GM19240 (cell line): ENCODE data around the gene SNRPF.
A peak's percentile ranks its signal among the peaks of the same experiment; 100 is the strongest.
"Not testable (repeated sequence)": the region's sequence is repeated elsewhere in the genome, so short reads cannot be mapped to it uniquely, and the experiment has no call there.

ENCODE experiments used
- DNase-seq: peaks from one replicate; pipeline ENCODE4 v3.0.0; 2011; ENCODE audit warnings: low spot score; ENCODE audit not compliant: insufficient read length

SNRPF gene

DNA sequence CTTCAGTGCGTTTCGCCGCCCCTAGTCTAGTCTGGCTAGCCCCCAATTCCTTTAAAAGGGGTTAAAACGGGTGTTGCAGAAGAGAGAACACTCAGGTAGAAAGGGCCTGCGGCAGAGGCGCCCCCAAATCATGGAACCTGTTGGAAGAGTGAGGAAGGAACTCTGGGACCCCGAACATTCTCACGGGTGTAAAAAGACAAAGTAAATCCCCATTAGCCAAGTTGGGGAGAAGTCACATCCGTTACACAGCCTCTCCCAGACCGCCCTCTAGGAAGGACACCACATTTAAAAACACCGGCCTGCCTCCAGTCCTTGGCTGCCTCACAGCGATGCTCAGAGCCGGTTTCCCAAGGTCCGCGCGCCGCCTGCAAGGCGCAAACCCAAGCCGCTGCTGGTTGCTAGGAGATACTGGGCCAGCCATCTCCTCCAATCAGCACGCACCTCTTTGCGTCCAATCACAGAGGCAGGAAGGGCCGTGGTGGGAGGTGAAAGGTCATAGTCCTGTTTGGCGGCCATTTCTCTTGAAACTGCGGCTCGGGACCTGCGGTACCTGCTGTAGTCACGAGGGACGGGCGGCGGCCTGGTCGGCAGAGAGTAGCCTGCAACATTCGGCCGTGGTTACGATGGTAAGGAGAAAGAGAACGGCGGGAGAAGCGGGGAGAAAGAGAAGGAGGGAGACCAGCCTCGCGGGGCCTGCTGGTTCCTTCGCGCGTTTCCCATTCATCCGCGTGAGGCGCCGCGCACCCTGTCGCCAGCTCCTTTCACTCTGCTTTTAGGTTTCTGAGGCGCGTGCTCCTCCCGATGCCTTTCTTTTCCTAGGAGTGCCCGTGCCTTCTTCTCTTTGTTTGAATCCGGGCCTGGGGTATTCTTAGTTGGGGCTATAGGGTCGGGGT lies at the start of gene SNRPF:
TSS of gene SNRPF (plus strand) at position 502 of the 893 bp plus-strand sequence. CDS start at position 624, 122 bp downstream.
- peak; percentile 87 for DNase-seq

DNA sequence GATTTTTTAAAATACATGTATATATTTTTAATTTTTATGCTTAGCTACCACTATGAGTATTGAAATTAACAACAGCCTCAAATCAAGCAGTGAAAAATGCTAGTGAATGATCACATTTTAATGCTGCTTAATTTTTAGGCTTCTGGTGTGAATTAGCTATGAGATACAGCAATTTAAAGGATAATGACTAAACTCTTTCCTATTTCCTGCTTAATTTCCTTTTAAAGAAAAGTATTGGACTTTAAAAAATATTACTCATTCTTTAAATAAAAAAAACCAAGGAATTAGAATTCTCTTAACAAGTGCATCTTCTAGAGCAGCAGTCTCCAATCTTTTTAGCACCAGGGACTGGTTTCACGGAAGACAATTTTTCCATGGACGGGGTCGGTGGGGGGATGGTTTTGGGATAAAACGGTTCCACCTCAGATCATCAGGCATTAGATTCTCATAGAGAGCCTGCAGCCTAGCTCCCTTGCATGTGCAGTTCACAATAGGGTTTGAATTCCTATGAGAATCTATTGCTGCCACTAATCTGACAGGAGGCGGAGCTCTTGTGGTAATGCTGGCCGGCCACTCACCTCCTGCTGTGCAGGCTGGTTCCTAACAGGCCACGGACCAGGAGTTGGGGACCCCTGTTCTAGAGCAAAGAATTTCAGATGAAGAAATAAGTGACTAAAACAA lies 49.6 kb upstream of the SNRPF start:
- DNase-seq = no peak

DNA sequence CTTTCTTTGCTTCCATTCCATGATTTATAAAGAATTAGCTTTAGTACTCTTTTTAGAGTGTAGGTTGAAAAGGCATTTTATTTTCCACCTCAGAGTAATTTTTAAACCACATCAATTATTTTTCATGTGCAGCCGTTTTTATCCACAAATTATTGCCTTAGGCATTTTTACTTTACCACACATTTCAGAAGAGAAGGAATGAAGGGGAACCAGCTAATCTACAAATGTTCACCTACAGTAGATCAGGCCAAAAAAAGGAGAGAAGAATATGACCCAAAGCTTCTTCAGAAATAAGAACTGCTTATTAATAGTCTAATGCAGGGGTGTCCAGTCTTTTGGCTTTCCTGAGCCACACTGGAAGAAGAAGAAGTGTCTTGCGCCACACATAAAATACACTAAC lies 48.3 kb upstream of the SNRPF start:
- no peak for DNase-seq

DNA sequence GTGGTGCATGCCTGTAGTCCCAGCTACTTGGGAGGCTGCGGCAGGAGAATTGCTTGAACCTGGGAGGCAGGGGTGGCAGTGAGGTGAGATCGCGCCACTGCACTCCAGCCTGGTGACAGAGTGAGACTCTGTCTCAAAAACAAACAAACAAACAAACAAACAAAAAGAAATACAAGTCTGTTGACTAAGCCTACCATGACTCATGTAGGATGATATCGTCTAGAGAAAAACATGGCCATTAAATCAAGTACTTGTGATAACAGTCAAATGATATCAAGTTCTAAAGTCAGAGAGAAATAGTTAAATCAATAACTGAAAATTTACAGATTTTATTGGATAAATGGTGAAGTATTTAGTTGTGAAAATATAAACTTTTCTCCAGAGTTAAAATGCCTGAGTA lies 46.6 kb upstream of the SNRPF start:
- DNase-seq = not testable (repeated sequence)

DNA sequence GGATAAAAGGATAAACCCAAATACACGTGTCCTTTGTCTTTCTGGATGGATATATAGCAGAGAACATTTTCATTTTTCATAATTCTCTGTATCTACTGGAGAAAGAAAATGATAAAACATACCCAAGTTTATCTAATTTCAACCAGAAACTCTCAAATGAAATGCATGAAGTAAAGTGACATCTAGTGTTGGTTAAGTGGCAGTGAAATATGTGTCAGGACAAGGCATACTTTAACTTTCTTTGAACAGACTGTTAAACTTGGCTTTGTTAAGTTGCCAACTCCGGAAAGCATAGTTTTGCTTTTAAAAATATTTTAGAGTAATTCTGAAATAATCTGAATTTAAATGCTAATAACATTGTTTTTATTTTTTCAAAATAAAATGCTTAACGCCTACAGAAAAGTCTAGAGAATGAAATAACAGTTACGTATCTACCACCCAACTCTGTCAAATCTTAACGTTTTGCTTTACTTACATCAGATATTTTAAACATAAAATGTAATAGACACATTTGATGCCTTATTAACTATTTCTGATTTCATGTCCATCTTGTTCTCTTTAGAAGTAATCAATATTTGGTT lies 43.0 kb upstream of the SNRPF start:
- no peak for DNase-seq

DNA sequence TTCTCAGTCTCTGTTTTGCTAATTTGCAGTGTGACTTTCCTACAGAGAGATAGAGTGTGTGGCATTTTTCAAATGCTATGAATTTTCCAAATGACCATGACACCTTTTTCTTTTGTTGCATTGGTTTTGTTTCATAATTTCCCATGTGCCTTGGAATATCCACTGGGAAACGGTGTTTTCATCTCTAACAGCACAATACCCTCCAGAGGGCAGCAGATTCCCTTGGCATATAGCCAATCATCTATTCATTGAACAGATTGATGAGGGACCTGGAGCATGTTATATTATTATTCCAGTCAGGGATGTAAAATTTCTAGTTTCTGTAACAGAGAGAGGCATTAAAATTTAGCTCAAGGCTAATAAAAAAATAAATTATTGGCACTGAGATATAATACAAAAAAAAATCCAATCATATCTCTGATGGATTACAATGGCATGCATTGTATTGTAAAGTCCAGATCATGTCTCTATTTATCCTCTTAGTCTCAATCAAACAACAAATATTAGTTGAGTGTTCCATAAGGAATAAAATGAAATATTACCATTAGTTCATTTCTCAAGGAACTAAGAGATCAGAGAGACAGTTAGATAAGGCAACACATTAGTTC lies 38.6 kb upstream of the SNRPF start:
- DNase-seq = no peak

DNA sequence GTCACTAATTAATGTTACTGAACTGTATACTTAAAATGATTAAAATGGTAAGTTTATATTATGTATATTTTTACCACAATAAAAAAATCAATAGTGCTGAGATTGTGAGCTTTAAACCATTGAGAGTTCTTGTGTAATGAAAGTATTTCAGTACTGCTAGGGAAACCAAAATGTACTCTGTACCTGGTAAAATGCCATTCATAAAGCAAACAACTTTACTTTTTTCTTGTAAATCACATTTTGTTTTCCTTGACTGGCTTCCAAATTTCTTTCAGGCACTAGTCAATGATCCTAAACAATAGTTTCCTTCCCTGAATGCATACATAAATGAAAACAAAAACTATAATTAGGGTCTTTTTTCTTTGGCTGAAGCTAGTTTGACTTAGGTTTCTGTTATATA lies 29.4 kb upstream of the SNRPF start:
- DNase-seq = no peak

DNA sequence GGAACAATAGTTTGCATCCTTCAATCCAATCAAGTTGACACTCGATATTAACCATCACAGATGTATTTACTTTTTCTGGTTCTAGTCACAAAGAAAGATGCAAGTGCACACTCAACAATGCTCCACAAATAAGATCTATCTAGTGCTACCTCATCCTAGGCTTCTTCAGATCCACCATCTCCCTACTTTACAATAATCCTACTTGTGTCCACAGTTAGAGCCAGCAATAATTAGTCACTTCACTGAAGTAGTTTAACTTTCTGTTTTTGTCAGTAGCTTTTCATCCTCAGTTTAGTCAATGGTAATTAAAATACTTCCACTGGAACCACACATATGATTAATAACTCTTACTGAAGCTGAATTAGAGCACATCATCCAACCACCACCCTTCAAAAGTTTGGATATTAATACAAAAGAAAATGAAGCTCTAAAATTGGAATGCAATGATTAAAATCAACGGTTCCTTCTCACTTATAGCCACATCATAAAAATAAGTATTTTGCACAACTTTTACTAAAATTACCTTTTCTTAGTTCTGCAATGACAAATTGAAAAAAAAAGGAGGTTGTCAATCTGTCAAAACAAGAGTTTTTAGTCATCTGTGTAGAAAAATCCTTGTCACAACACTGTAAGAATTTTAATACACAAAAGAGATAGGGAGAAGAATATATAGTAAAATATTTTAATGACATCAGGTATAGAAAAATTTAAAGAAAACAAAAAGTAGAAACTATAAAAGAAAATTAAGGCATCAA lies 28.2 kb upstream of the SNRPF start:
- no peak for DNase-seq

DNA sequence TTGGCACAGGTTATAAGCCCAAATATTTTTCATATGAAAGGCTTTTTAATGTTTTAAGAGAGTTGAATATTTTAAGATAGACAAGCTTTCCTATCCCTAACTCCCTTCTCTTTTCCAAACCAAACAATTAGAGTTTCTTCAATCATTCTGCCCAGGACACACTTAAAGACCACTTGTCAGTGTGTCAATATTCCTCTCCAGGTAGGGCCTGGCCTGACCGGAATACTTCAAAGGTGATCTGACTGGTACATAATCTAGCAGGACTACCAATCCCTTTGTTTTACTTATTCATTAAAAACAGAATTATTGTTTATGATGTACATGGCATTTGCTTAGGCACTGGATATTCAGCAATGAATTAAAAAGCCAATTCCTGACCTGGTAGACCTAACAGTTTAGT lies 24.2 kb upstream of the SNRPF start:
- DNase-seq = no peak

DNA sequence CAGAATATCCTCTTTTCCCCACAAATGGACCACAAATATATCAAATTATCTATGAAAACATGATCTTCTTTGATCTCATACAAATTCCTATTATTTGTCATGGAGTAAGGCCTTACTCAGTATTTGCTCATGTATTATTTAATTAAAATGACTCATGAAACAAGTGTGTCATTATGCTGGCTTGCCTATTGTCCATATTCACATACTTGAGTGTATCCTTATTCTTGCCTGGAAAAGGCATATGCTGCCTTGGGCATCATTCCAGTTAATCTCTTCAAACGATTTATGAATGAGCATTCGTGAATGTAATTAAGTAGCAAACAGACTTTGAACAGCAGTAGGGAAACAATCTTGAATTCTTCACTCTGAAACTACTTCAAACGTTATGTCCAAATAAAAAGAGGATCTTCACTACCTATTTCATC lies 22.6 kb upstream of the SNRPF start:
- DNase-seq = no peak

DNA sequence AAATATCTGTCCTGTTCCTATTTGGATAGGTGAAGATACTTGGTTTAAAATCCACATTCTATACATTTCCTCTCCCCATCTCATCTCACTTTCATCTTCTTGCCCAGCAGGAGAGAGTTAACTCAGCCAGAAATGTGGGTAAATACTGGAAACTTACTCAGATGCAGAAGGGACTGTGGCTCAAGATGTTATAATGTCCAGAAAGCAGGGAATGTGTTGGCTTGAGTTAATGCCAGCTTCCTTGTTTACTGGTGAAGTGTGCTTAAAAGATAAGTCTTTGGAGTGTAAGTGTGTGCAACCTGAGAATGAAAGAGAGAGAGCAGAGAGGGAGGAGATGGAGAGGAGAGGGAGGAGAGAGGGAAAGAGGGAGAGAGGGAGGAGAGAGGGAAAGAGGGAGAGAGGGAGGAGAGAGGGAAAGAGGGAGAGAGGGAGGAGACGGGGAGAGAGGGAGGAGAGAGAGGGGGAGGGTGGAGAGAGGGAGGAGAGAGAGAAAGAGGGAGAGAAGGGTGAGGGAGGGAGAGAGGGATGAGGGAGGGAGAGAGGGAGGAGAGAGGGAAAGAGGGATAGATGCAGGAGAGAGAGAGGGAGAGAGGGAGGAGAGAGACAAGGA lies 22.0 kb upstream of the SNRPF start:
- DNase-seq = no peak

DNA sequence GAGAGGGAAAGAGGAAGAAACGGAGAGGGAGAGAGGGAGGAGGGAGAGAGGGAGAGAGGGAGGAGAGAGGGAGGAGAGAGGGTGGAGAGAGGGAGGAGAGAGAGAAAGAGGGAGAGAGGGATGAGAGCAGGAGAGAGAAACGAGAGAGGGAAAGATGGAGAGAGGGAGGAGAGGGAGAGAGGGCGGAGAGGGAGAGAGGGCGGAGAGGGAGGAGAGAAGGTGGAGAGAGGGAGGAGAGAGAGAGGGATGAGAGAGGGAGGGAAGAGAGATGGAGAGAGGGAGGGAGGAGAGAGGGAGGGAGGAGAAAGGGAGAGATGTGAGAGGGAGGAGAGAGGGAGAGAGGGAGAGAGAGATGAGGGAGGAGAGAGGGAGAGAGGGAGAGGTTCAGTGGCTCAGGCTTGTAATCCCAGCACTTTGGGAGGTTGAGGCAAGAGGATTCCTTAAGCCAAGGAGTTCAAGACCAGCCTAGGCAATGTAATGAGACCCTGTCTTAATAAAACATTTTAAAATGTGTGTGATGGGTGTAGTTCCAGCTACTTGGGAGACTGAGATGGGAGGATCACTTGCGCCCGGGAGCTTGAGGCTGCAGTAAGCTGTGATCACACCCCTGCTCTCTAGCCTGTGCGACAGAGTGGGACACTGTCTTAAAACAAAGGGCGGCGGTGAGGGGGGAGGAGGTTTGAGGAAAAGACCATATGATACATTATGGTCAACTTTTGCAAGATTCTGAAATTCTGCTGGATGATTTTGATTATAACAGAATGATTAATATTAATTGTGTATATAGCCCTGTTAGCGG lies 21.3 kb upstream of the SNRPF start:
- no peak for DNase-seq

DNA sequence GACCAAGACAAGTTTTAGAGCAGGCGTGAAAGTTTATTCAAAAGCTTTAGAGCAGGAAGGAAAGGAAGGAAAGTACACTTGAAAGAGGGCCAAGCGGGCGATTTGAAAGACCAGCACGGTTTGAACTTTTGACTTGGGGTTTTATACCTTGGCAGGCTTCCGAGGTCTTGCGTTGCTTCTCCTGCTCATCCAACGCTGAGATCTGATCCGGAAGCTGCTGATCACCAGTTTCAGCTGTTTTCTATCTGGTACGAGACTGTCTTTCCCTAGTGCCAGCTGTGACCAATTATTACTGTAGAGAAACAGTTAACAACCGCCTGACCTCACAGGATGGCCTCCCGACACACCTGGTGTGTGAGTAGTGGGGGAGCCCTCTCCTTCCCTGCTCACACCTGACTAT lies 20.6 kb upstream of the SNRPF start:
- DNase-seq = no peak

DNA sequence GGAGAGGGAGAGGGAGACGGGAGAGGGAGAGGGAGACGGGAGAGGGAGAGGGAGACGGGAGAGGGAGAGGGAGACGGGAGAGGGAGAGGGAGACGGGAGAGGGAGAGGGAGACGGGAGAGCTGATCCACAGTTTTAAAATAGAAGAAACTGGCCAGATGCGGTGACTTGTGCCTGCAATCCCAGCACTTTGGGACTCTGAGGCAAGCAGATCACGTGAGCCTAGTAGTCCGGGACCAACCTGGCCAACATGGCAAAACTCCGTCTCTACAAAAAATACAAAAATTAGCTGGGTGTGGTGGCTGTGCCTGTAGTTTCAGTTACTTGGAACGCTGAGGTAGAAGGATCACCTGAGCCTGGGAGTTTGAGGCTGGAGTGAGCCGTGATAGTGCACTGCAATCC lies 16.3 kb upstream of the SNRPF start:
- DNase-seq = not testable (repeated sequence)

DNA sequence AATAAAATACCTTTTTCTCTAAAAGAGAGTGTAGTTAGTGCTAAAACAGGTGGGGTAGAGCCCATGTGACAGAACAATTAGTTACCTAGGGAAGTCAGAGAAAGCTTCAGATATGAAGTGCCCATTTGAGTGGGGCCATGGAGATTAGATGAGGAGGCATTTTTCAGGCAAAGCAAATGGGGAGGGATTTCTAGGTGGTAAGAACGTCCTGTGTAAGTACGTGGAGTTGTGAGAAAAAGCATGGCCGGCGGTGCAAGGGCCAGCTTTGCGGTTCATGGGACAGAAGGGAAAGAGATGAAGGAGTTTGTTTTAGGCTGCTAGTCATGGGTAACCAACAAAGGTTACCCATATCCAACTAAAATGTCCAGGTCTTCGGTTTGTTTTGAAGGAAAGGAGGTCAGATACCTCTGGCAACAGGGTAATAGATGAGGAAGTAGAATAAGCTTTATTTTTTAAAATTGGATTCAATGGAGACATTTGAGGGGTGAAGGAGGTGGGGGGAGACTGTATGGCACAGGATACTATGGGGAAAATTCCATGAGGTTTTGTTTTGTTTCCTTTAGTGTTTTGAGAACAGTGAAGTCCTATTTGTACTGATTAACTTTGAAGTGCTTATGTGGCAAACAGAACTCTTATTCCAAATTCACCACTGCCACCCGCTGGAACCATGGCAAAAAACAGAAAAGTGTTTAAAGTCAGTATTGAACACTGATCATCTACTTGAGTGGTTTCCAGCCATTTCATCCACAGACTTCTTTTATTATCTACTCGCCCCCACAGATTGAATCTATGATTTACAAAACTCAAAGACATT lies 10.0 kb upstream of the SNRPF start:
- DNase-seq = no peak

DNA sequence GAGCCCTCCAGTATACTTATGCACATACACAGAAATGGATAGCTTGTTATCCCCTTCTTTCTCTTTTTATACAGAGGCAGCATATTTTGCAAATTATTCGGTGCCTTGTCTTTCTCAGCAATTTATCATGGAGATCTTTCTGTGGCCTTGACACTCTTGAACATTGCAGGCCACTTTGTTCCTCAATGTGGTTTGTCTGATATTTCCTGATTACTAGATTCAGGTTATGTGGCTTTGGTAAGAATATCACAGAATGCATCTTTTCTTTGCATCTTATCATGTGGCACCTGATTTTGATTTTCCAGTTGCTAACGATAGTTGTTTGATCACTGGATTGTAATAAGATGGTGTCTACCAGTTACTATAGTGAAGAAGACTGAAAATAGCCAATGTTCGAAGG lies 7.1 kb upstream of the SNRPF start:
- no peak for DNase-seq

DNA sequence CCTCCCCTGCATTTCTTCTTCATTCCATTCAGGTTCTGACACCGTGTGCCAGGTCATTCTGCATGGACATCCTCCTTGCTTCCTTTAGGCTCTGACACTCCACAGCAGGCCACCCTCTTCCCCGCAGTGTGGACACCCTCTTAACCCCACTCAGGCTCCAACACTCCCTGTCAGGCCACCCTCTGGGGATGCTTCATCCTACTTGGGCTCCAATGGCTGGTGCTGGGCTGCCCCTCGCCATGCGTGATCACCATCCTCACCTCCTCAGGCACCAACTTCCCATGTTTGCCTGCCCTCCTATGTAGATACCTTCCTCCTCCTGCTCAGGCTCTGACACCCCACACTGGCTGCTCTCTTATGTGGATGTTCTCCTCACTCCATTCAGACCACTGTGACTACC lies 6.6 kb upstream of the SNRPF start:
- no peak for DNase-seq

DNA sequence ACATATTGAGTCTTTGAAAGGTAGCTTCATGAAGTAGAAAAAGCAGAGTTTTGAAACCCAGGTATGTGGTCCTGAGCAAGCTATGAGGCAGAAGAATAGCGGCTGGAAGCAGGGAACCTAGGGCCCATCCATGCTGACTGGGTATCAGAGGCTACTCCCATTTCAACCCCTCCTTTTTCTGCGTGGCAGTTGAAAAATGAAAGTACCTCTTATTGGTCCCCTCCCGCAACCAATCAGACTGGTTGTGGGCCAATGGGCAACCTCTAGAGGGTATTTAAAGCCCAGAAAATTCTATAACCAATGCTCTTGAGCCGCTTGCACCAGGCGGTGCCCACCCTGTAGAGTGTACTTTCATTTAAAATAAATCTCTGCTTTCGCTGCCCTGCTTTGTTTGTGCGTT lies 1.6 kb upstream of the SNRPF start:
- DNase-seq = no peak

DNA sequence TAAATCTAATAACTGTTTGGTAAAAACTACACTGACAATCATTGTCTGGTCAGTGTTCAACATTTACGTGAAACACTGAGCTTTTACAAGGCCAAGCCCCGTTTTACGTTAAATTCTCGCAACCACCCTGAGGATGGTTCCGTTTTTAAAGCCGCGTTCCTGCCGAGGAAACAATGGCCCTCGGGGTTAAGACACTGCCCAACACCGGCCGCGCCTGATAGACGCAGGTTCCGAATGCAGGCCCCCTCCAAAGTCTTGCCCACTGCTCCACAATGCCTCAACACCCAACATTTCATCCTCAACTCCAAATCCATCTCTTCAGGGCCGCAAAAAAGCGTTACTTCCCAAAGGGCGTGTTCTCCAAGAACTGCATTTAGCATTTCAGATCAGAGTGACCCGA lies 953 bp upstream of the SNRPF start:
- no peak for DNase-seq
